HL-60/S4 (cell line): ENCODE data around the gene ILK.

Experiments used
- in situ Hi-C: fragments of 300-500 bp; cut with MboI; formaldehyde crosslinking; loops from 2 replicates; pipeline ENCODE4 v1.14.3; 2022; ENCODE audit warnings: low sequenced_read_pairs

Gene ILK

DNA sequence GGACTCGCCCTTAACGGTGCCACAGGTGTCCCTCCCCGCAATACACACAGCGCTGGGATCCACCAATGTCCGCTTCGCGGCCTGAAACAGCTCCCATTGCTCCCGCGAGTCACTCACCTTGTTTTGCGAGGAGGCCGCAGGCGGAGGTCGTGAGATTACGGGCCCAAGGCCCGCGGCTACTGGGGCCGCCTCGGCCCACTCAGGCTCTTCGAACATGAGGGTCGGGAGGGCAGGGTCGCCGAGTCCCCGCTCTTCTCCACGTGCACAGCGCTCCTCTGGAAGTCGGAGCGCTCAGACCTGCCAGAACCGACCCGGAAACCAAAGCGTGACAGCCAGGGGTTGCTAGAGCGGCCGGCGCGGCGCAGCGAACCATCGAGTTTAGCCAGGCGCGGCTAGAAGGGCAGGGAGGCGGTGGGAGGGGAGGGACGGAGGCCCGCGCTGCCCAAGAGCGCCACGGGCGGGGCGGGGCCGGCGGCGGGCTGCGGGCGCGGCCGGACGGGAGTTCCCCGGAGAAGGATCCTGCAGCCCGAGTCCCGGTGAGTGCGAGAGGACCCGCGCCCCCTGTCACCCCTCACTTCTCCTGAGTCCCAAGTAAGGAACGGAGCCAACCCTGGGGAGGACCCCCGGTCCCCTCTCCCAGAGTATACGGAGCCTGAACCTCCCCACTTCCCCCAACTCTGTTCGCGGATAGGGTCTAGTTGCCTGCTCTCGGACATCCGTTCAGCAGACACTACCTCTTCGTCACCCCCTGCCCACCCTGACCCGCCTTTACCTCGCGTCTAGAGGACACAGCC is at the start of gene ILK, which contains the start of gene RRP8:
TSS of gene ILK (plus strand) at position 488 of the 794 bp plus-strand sequence. CDS start 498 bp downstream, outside the sequence.
TSS of gene RRP8 (minus strand) at position 330 of the 794 bp plus-strand sequence. CDS start at position 216, 114 bp downstream.
- in situ Hi-C loops = no loop called here

DNA sequence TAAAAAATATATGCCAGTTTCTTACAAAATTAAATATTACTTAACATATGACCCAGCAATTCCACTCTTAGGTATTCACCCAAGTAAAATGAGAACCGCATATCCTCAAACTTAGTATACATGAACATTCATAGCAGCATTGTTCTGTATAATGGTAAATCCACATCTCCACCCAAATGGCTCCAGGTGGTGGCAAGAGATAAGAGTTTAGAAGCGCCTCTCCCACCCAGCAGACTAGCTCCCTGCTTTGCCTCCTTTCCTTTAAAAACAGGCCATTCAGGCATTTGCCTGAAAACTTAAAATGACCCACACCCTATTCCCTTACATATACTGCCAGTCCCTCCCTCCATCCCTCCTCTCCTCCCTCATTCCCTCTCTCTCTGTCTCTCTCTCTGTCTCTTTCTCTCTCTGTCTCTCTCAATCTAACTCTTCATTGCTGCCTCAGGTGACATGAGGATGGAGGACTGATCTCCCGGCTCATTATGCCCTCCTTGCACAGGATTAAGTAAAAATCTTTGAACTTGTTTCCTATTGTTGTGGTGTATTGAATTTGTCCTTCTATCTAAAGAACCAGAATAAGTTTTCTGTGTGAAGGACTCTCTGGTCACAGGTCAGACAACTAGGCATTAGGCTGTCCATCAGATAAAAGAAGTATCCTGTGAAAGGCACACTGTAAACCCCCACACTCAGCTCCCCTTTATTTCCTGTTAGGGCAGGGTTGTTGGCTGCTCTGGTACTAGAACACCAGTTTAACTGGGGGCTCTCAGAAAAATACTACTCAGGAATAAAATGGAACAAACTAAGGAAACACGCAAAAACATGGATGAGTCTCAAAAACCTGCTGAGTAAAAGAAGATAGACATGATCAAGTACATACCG is 48.5 kb upstream of the ILK start:
- in situ Hi-C loops = no loop called here

DNA sequence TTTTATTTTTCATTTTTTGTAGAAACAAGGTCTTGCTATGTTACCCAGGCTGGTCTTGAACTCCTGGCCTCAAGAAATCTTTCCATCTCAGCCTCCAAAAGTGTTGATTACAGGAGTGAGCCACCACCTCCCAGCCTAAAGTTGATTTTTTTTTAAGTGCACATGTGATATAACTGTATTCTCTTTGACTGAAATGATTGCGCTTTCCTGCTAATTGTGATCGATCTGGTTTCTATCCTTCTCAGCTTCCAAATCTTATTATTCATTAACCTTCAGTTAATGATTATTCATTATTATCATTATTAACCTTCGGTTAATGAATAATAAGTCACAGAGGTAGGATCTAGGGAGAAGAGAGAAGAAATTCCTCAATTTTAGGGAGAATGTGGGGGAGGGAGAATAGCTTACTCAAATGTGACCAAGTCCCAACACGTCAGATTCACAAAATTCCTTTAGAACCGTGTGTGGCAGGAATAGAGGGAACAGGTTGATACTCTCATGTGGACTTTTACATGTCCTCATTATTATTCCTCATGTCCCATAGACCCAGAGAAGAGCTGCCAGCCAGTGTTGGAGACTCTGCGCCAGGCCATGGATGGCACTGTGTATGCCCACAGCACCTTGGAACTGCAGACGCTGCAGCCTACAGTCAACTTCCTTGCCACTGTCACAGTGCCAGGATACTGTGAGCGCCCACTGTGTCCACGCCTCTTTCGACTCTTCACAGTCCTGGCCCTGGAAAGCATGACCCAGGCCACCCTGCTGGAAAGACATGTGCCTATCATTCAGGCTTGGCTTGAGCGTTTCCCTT is 47.2 kb upstream of the ILK start:
- in situ Hi-C loops = no loop called here

GRCh38 chr11:6557063-6557462 is 46.5 kb upstream of the ILK start:
- in situ Hi-C loops = no loop called here

GRCh38 chr11:6557761-6558674 is 45.6 kb upstream of the ILK start:
- in situ Hi-C loops = no loop called here

- in situ Hi-C loops = no loop called here
Observed at GRCh38 chr11:6559369-6559768, 44.2 kb upstream of the ILK start.

- in situ Hi-C loops = no loop called here
Observed at GRCh38 chr11:6561288-6561687, 42.3 kb upstream of the ILK start.

DNA sequence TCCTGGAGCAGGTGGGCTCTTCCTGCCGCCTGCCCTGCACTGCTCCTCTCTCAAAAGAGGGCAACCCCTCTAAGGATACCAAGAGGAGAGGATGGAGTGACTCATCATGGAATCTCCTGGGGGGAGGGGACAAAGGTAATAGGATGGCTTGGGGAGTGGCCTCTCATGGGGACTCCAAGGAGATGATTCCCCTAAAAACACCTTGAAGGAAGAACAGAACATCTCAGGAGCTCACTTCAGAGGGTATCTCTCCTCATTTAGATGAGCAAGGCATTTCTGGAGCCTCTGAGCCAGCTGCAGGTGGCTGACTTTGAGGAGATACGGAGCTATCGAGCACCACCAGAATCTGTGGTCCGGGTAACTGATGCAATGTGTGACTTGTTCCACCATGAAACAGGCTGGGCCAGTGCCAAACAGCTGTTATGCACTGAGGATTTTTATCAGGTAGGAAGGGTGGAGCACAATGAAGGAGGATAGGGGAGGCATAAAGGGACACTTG is 40.4 kb upstream of the ILK start:
- in situ Hi-C loops = no loop called here

GRCh38 chr11:6563667-6564066 is 39.9 kb upstream of the ILK start:
- in situ Hi-C loops = no loop called here

- in situ Hi-C loops = no loop called here
Observed at GRCh38 chr11:6565325-6565724, 38.2 kb upstream of the ILK start.

DNA sequence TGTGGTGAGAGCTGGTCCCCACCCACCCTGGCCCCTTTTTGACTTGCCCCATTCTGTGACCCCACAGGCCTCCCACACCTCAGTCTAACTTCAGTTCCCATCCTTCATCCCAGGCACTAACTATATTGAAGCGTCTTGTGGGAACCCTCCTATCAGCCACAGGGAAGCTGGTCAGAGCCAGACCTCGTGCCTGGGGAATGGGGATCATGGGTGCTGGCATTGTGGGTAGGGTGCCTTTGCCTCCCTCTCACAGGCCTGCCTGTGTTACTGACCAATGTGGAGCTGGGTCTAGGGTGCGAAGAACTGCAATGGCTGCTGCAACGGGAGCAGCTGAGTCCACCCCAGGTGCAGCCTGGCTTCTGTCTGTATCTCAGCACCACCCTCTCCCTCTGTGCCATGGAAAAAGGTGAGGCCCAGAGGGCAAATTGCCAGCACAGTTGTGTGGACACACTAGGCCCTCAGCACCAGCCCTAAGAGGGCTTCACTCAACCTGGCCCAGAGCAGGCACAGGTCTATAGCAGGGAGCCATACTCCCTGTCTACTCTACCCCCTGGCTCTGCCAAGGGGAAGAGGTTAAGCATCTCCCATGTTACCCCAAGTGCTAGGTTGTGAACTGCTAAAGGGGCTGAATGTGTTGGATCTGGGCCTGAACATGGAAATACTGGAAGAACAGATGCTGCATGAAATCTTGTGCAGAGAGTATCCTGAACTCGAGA is 37.4 kb upstream of the ILK start:
- in situ Hi-C loops = no loop called here

DNA sequence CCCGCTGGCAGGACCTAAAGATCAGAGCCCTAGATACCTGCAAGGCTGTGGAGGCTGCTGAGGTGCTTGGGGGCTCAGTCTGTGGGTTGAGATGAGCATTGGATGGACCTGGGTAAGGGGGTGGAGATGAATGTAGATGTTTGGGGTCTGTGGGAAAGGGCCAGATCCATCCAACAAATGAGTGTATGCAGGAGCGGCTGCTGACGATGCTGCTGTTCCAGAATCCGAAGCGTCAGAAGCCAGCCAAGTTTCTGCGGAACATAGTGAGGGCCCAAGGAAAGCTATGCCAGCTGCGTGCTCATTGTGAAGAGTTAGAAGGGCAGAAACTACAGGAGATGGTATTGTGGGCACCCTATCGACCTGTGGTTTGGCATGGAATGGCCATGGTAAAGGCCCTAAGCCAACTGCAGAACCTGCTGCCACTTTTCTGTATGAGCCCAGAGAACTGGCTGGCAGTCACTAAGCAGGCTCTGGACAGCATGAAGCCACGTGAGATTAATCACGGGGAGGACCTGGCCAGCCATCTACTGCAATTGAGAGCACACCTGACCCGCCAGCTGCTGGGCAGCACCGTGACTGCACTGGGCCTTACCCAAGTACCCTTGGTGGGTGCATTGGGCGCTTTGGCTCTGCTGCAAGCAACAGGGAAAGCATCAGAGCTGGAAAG is 36.7 kb upstream of the ILK start:
- in situ Hi-C loops = no loop called here

- in situ Hi-C loops = no loop called here
Observed at GRCh38 chr11:6567371-6567745, 36.2 kb upstream of the ILK start.

- in situ Hi-C loops = no loop called here
Observed at GRCh38 chr11:6568191-6568918, 35.2 kb upstream of the ILK start.

DNA sequence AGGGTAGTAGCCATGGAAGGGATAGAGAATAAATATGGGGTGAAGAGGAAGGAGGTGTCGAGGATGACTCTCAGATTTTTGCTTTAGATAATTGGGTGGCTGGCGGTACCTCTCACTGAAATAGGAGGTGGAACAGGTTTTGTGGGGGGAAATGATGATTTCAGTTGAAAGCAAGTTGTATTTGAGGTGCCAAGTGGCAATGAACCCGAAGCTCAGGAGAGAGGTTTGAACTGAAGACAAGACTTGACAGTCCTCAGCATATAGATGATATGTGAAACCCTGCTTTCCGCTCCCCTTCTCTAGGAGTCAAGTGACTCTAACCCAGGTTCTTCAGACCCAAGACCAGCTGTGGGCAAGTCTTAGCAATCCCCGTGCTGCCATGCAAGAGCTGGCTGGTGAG is 33.9 kb upstream of the ILK start:
- in situ Hi-C loops = no loop called here

- in situ Hi-C loops = no loop called here
Observed at GRCh38 chr11:6570691-6571427, 32.7 kb upstream of the ILK start.

DNA sequence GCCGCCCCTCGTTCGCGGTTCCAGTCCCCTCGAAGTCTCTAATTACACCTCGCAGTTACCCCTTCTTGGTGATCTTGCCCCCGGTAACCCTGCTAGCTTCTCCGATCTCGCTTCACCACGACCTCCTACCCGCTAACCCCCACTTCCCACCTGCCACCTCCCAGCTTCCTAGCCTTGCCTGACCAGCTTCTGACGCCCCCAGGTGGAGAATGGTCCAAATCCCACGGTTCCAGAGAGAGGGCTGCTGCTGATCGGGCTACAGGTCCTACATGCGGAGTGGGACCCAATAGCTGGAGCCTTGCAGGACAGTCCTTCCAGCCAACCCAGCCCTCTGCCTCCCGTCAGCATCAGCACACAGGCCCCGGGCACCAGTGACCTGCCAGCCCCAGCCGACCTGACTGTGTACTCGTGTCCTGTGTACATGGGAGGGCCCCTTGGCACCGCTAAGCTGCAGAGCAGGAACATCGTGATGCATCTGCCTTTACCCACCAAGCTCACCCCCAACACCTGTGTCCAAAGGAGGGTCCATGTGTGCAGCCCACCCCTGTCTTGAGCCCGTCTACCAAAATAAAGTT is 32.1 kb upstream of the ILK start:
- in situ Hi-C loops = no loop called here
